ENCODE measurements around the gene ABHD17C.

The ABHD17C gene

GRCh38 chr15:80801891-80802680 lies 107.0 kb downstream of the ABHD17C start:
- no peaks in the 10 kb centered on the region; the same call in none of the 2 replicates for H3K27me3 ChIP-seq (replicated peaks; ENCODE audit: control insufficient read depth, insufficient read depth, low read length)
- H3K36me3 ChIP-seq (ENCODE audit: control insufficient read depth, insufficient read depth, low read length) = no peaks in the 10 kb centered on the region
- TF ChIP-seq CTCF (IDR thresholded peaks at IDR 0.05; ENCODE audit: insufficient read depth, low read length, poor library complexity, severe bottlenecking) = no peak
- DNase-seq (ENCODE audit: extremely low read depth, insufficient read length) = no peak
- no peak overlapping the region for H3K4me3 ChIP-seq (replicated peaks; ENCODE audit: low read depth, low read length)

DNA sequence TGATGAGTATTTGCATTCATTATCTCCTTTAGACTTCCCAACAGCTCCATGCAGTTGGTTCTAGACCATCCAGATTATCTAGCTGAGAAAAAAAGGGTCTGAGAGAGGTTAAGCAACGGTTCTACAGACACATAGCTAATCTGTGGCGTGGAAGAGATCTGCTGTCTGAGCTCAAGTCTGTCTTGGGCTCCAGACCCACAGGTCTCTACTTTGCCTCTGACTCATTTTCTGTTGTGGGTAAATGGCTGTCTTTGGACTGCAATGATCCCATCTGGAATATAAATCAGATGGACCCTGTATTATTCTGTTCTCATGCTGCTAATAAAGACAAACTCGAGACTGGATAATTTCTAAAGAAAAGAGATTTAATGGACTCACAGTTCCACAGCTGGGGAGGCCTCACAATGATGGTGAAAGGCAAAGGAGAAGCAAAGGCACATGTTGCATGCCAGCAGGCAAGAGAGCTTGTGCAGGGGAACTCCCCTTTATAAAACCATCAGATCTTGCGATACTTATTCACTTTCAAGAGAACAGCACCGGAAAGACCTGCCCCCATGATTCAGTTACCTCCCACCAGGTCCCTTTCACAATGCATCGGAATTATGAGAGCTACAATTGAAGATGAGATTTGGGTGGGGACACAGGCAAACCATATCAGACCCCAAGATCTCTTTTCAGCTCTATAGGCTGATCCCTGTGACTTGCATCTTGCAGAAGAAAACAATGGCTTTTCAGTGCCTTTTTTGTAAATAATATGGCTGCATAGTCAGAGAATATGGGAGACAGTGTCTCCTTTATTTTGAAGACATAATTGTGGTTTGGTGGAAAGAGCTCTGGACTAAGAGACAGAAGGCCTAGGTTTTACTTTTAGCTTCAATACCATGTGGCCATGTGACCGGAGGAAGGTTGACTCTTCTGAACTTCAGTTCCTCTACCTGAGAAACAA lies 108.7 kb downstream of the ABHD17C start:
- H3K36me3 ChIP-seq (ENCODE audit: control insufficient read depth, insufficient read depth, low read length) = no peaks in the 10 kb centered on the region
- no peaks in the 10 kb centered on the region; the same call in none of the 2 replicates for H3K27me3 ChIP-seq (replicated peaks; ENCODE audit: control insufficient read depth, insufficient read depth, low read length)
- DNase-seq (ENCODE audit: extremely low read depth, insufficient read length) = no peak
- H3K4me3 ChIP-seq (replicated peaks; ENCODE audit: low read depth, low read length) = no peak overlapping the region
- TF ChIP-seq CTCF (IDR thresholded peaks at IDR 0.05; ENCODE audit: insufficient read depth, low read length, poor library complexity, severe bottlenecking) = no peak

DNA sequence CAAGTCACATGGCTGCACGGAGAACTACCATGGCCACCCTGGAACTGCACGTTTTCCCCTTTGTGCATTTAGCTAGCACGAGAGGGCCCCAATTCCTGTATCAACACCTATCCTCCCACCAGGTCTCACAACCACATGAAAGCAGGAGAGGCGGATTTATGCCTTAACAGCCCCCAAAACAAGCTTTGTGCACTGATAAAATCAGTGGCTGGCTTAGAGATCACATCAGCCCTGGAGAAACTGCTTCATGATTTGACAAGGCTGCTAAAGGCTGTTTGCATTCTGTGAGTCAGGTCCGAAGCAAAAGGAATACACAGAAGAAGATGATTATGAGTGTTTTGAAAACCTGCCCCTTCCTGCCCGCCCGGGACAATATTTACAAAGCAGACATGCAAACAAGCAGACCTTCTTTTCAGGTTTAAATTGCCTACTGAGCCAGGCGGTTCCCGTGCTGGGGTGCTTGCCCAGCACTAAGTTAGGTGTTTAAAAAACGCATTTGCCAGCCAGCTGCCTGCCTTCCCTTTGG lies 109.9 kb downstream of the ABHD17C start:
- Histone ChIP-seq H3K27me3 (replicated peaks; ENCODE audit: control insufficient read depth, insufficient read depth, low read length) (no peaks in the 10 kb centered on the region; the same call in none of the 2 replicates), H3K36me3 (ENCODE audit: control insufficient read depth, insufficient read depth, low read length) (no peaks in the 10 kb centered on the region), H3K4me3 (replicated peaks; ENCODE audit: low read depth, low read length) (no peak overlapping the region)
- no peak for DNase-seq (ENCODE audit: extremely low read depth, insufficient read length)
- TF ChIP-seq CTCF (IDR thresholded peaks at IDR 0.05; ENCODE audit: insufficient read depth, low read length, poor library complexity, severe bottlenecking) = no peak
